Tibial nerve (tissue), 4 donors: ENCODE measurements around the gene SLC9B2.

Source experiments
- EP300 ChIP-seq, 2 donors: sonication (generic); formaldehyde crosslinking; IDR thresholded peaks; one replicate each; pipeline ENCODE4 v1.6.1; 2017; ENCODE audit warnings: antibody characterized with exemption in 2 of 2, mild to moderate bottlenecking in 1 of 2
- POLR2A ChIP-seq, 2 donors: fragments of 450-650 bp; IDR thresholded peaks; one replicate each; pipeline ENCODE4 v1.6.1; 2017; ENCODE audit warnings: antibody characterized with exemption in 2 of 2, mild to moderate bottlenecking in 2 of 2, moderate library complexity in 2 of 2
- TF ChIP-seq, protein P1 (sequence below), 5 experiments: fragments of 200-600 bp in 3 of 5; fragments of 450-650 bp in 2 of 5; sonication (generic) in 3 of 5; IDR thresholded peaks; one replicate each; pipeline ENCODE4 v1.5.1; 2016 to 2019; ENCODE audit warnings: antibody characterized with exemption in 5 of 5, mild to moderate bottlenecking in 3 of 5, moderate library complexity in 2 of 5

DNA sequence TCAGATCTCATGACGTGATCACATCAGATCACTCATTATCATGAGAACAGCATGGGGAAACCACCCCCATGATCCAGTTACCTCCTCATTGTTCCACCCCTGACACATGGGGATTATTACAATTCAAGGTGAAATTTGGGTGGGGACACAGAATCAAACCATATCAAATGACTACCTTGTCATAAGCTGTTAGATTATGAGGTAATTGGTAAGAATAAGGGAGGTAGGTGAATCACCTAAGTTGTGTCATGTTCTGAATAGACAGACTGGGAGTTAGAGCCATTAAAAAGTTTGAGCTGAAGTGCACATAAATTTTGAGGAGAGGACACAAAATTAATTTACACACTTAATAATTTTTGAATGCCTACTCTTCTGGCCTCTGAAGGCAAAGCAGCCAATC, 81.8 kb downstream of the SLC9B2 start:
- TF ChIP-seq, protein P1, sequence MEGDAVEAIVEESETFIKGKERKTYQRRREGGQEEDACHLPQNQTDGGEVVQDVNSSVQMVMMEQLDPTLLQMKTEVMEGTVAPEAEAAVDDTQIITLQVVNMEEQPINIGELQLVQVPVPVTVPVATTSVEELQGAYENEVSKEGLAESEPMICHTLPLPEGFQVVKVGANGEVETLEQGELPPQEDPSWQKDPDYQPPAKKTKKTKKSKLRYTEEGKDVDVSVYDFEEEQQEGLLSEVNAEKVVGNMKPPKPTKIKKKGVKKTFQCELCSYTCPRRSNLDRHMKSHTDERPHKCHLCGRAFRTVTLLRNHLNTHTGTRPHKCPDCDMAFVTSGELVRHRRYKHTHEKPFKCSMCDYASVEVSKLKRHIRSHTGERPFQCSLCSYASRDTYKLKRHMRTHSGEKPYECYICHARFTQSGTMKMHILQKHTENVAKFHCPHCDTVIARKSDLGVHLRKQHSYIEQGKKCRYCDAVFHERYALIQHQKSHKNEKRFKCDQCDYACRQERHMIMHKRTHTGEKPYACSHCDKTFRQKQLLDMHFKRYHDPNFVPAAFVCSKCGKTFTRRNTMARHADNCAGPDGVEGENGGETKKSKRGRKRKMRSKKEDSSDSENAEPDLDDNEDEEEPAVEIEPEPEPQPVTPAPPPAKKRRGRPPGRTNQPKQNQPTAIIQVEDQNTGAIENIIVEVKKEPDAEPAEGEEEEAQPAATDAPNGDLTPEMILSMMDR (IDR thresholded peaks at IDR 0.05), result no peak
- TF ChIP-seq POLR2A (IDR thresholded peaks at IDR 0.05) (no peak), EP300 (IDR thresholded peaks at IDR 0.05) (no peak)
